HEK293T (cell line): Measurements from ENCODE around the gene FBXL19.

Experiments
- ELF4 ChIP-seq: fragments of 450-650 bp; IDR thresholded peaks from 2 replicates; pipeline ENCODE4 v1.6.1; 2017; ENCODE audit warnings: antibody characterized with exemption
- FOXK2 ChIP-seq: fragments of 450-650 bp; IDR thresholded peaks from 2 replicates; pipeline ENCODE4 v1.6.1; 2016; ENCODE audit warnings: mild to moderate bottlenecking
- NFRKB ChIP-seq: fragments of 450-650 bp; IDR thresholded peaks from 2 replicates; pipeline ENCODE4 v1.6.1; 2016; ENCODE audit warnings: mild to moderate bottlenecking, moderate library complexity
- TF ChIP-seq, protein P1 (sequence below): fragments of 450-650 bp; IDR thresholded peaks from 2 replicates; pipeline ENCODE4 v1.6.1; 2016

GRCh38 chr16:30886145-30886544, 37.2 kb upstream of the FBXL19 start:
- TF ChIP-seq ELF4 (no peak), FOXK2 (no peak), NFRKB (no peak)
- TF ChIP-seq, protein P1, sequence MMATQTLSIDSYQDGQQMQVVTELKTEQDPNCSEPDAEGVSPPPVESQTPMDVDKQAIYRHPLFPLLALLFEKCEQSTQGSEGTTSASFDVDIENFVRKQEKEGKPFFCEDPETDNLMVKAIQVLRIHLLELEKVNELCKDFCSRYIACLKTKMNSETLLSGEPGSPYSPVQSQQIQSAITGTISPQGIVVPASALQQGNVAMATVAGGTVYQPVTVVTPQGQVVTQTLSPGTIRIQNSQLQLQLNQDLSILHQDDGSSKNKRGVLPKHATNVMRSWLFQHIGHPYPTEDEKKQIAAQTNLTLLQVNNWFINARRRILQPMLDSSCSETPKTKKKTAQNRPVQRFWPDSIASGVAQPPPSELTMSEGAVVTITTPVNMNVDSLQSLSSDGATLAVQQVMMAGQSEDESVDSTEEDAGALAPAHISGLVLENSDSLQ, result no peak
